ENCODE data around the gene ADPRHL1.
"Not testable (repeated sequence)": the region's sequence is repeated elsewhere in the genome, so short reads cannot be mapped to it uniquely, and the experiment has no call there.

The ADPRHL1 gene

GRCh38 chr13:113369881-113370280, 83.4 kb downstream of the ADPRHL1 start:
- DNase-seq (ENCODE audit: low read depth): no peak
- no peak for TF ChIP-seq CTCF (conservative IDR thresholded peaks at IDR 0.05; ENCODE audit: low read depth, low read length)
- no peak overlapping the region for H3K4me3 ChIP-seq (ENCODE audit: low read length)

GRCh38 chr13:113369189-113369588, 84.1 kb downstream of the ADPRHL1 start:
- no peak for TF ChIP-seq CTCF (conservative IDR thresholded peaks at IDR 0.05; ENCODE audit: low read depth, low read length)
- no peak overlapping the region for H3K4me3 ChIP-seq (ENCODE audit: low read length)
- no peak for DNase-seq (ENCODE audit: low read depth)

- H3K4me3 ChIP-seq (ENCODE audit: low read length); DNase-seq (ENCODE audit: low read depth): not testable (repeated sequence)
Observed at GRCh38 chr13:113368353-113368752, 84.9 kb downstream of the ADPRHL1 start.

- no peak for DNase-seq (ENCODE audit: low read depth)
- no peak overlapping the region for H3K4me3 ChIP-seq (ENCODE audit: low read length)
- no peak for TF ChIP-seq CTCF (conservative IDR thresholded peaks at IDR 0.05; ENCODE audit: low read depth, low read length)
Observed at GRCh38 chr13:113367771-113368170, 85.5 kb downstream of the ADPRHL1 start.

GRCh38 chr13:113367020-113367560, 86.2 kb downstream of the ADPRHL1 start:
- no peak for TF ChIP-seq CTCF (conservative IDR thresholded peaks at IDR 0.05; ENCODE audit: low read depth, low read length)
- no peak for DNase-seq (ENCODE audit: low read depth)
- no peak overlapping the region for H3K4me3 ChIP-seq (ENCODE audit: low read length)

GRCh38 chr13:113365971-113366588, 87.2 kb downstream of the ADPRHL1 start:
- no peak overlapping the region for H3K4me3 ChIP-seq (ENCODE audit: low read length)
- no peak for TF ChIP-seq CTCF (conservative IDR thresholded peaks at IDR 0.05; ENCODE audit: low read depth, low read length)
- no peak for DNase-seq (ENCODE audit: low read depth)

- DNase-seq (ENCODE audit: low read depth): no peak
- H3K4me3 ChIP-seq (ENCODE audit: low read length): no peak overlapping the region
- no peak for TF ChIP-seq CTCF (conservative IDR thresholded peaks at IDR 0.05; ENCODE audit: low read depth, low read length)
Observed at GRCh38 chr13:113365583-113365970, 87.7 kb downstream of the ADPRHL1 start.
